HCT116 (cell line): Measurements from ENCODE around the gene CHST15.

Source experiments
- ELF1 ChIP-seq: IDR thresholded peaks from 2 replicates; pipeline ENCODE4 v1.6.1; 2012; ENCODE audit warnings: low read depth, borderline replicate concordance
- EZH2 ChIP-seq: fragments of 200-600 bp; sonication (generic); IDR thresholded peaks from 2 replicates; pipeline ENCODE4 v1.6.1; 2017; ENCODE audit warnings: antibody characterized with exemption, mixed run types
- JUND ChIP-seq: IDR thresholded peaks from 2 replicates; pipeline ENCODE4 v1.6.1; 2012
- POLR2A ChIP-seq: IDR thresholded peaks from 2 replicates; pipeline ENCODE4 v1.7.0; 2011; ENCODE audit warnings: borderline replicate concordance; ENCODE audit not compliant: insufficient read depth, insufficient read length; ENCODE audit errors: extremely low read depth
- POLR2AphosphoS5 ChIP-seq: IDR thresholded peaks from 2 replicates; pipeline ENCODE4 v1.6.1; 2011; ENCODE audit warnings: mild to moderate bottlenecking, low read depth, low read length, moderate library complexity
- SIN3A ChIP-seq: IDR thresholded peaks from 2 replicates; pipeline ENCODE4 v1.6.1; 2012; ENCODE audit warnings: low read depth
- SRF ChIP-seq: IDR thresholded peaks from 2 replicates; pipeline ENCODE4 v1.6.1; 2012; ENCODE audit warnings: low read depth
- YY1 ChIP-seq: IDR thresholded peaks from 2 replicates; pipeline ENCODE4 v1.6.1; 2011; ENCODE audit warnings: low read length, low read depth, moderate library complexity, mild to moderate bottlenecking; ENCODE audit not compliant: insufficient replicate concordance; ENCODE audit errors: extremely low read depth
- TF ChIP-seq, protein P1 (sequence below), 3 experiments: fragments of 200-600 bp in 1 of 3; sonication (generic) in 1 of 3; IDR thresholded peaks in 2 of 3; conservative IDR thresholded peaks in 1 of 3; 2 replicates each; pipeline ENCODE4 v1.5.1; 2012 to 2017; ENCODE audit warnings: low read depth in 2 of 3, low read length in 2 of 3, antibody characterized with exemption in 1 of 3, borderline replicate concordance in 1 of 3, control low read depth in 1 of 3, mild to moderate bottlenecking in 1 of 3, mixed read lengths in 1 of 3, mixed run types in 1 of 3, moderate library complexity in 1 of 3; ENCODE audit not compliant: insufficient read depth in 1 of 3
- TF ChIP-seq, protein P2 (sequence below): IDR thresholded peaks from 2 replicates; pipeline ENCODE4 v1.6.1; 2012; ENCODE audit warnings: low read depth
- TF ChIP-seq, protein P3 (sequence below): IDR thresholded peaks from 2 replicates; pipeline ENCODE4 v1.6.1; 2012

DNA sequence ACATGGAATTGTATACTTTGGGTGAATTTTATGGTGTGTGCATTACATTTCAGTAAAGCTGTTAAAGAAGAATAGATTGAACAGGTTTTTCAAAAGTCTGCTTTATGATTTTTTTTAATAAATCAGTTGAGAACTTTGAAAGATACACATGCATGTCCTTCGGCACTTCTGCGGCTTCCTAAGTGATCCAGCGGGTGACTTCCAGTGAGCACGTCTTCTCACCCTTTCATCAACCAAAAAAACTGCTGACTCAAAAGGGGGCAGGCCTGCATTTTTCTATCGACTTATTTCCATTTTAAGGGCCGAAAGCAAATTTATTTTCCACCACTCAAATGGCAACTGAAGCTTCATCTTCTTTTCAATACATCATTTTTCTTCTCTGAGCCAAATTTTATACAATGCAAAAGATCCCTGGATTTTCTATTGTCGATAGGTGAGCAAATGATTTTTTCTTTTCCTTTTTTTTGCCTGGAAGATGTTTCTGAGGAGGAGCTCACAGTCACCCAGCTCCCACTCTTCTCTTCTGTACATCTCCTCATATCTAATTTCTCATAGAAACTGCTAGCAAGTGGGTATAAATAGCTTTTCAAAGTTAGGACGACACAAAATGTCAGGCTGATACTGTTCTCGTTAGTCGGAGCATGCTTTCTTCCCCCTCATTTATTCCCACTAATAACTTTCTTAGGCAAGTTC is 10.2 kb downstream of the CHST15 start:
- TF ChIP-seq, protein P1, sequence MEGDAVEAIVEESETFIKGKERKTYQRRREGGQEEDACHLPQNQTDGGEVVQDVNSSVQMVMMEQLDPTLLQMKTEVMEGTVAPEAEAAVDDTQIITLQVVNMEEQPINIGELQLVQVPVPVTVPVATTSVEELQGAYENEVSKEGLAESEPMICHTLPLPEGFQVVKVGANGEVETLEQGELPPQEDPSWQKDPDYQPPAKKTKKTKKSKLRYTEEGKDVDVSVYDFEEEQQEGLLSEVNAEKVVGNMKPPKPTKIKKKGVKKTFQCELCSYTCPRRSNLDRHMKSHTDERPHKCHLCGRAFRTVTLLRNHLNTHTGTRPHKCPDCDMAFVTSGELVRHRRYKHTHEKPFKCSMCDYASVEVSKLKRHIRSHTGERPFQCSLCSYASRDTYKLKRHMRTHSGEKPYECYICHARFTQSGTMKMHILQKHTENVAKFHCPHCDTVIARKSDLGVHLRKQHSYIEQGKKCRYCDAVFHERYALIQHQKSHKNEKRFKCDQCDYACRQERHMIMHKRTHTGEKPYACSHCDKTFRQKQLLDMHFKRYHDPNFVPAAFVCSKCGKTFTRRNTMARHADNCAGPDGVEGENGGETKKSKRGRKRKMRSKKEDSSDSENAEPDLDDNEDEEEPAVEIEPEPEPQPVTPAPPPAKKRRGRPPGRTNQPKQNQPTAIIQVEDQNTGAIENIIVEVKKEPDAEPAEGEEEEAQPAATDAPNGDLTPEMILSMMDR (IDR thresholded peaks at IDR 0.05 in 2 of 3, conservative IDR thresholded peaks at IDR 0.05 in 1 of 3; ENCODE audit: borderline replicate concordance in 1 of 3, insufficient read depth in 1 of 3, low read depth in 2 of 3, low read length in 2 of 3) = no peak
- no peak for TF ChIP-seq SIN3A
- TF ChIP-seq, protein P2, sequence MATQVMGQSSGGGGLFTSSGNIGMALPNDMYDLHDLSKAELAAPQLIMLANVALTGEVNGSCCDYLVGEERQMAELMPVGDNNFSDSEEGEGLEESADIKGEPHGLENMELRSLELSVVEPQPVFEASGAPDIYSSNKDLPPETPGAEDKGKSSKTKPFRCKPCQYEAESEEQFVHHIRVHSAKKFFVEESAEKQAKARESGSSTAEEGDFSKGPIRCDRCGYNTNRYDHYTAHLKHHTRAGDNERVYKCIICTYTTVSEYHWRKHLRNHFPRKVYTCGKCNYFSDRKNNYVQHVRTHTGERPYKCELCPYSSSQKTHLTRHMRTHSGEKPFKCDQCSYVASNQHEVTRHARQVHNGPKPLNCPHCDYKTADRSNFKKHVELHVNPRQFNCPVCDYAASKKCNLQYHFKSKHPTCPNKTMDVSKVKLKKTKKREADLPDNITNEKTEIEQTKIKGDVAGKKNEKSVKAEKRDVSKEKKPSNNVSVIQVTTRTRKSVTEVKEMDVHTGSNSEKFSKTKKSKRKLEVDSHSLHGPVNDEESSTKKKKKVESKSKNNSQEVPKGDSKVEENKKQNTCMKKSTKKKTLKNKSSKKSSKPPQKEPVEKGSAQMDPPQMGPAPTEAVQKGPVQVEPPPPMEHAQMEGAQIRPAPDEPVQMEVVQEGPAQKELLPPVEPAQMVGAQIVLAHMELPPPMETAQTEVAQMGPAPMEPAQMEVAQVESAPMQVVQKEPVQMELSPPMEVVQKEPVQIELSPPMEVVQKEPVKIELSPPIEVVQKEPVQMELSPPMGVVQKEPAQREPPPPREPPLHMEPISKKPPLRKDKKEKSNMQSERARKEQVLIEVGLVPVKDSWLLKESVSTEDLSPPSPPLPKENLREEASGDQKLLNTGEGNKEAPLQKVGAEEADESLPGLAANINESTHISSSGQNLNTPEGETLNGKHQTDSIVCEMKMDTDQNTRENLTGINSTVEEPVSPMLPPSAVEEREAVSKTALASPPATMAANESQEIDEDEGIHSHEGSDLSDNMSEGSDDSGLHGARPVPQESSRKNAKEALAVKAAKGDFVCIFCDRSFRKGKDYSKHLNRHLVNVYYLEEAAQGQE = no peak
- no peak for TF ChIP-seq POLR2A
- no peak for TF ChIP-seq EZH2
- TF ChIP-seq, protein P3, sequence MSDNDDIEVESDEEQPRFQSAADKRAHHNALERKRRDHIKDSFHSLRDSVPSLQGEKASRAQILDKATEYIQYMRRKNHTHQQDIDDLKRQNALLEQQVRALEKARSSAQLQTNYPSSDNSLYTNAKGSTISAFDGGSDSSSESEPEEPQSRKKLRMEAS = no peak
- no peak for TF ChIP-seq SRF
- TF ChIP-seq ELF1 = no peak
- no peak for TF ChIP-seq POLR2AphosphoS5
- no peak for TF ChIP-seq YY1
- TF ChIP-seq JUND = no peak
